CD4-positive, alpha-beta T cell (primary cell): ENCODE measurements around the gene C22orf39. TPM values are rescaled to one million over a fixed set of nuclear protein-coding genes. Genes with fewer than 3 reads are reported as not detected.
A peak's percentile ranks its signal among the peaks of the same experiment; 100 is the strongest.

Experiments used
- ATAC-seq: fragments of 200-7000 bp; cut with Tn5 transposase; one replicate; pipeline ENCODE4 v1.10.0; 2022; ENCODE audit warnings: mild to moderate bottlenecking; ENCODE audit not compliant: poor library complexity
- CTCF ChIA-PET: fragments of 350-600 bp; sonication (Branson Sonifier 250); formaldehyde crosslinking; loops from one replicate; lab custom pipeline; 2021; ENCODE audit warnings: antibody characterized with exemption, inconsistent platforms; lab: Charles Lee
- POLR2A ChIA-PET: fragments of 350-600 bp; sonication (Branson Sonifier 250); formaldehyde crosslinking; loops from one replicate; lab custom pipeline; 2021; ENCODE audit warnings: antibody characterized with exemption, inconsistent platforms; lab: Charles Lee
- DNase-seq, 14 experiments: peaks; one replicate each; pipeline ENCODE4 v3.0.0-alpha.2; 2013 to 2020; ENCODE audit warnings: mixed read lengths in 2 of 14
- H3K27ac ChIP-seq, 2 donors: one replicate each; pipeline versions ENCODE4 v1.5.1 to v1.7.0; 2013; ENCODE audit warnings: low read length in 2 of 2, low read depth in 1 of 2, mild to moderate bottlenecking in 1 of 2
- H3K27me3 ChIP-seq, 2 experiments: 1 replicate in 1 of 2; 2 replicates in 1 of 2; pipeline versions ENCODE4 v1.6.1 to v1.7.0; 2013; ENCODE audit warnings: low read length in 2 of 2, control low read depth in 1 of 2, mild to moderate bottlenecking in 1 of 2, moderate library complexity in 1 of 2; ENCODE audit not compliant: insufficient read depth in 2 of 2, control insufficient read depth in 1 of 2
- H3K36me3 ChIP-seq: one replicate; pipeline ENCODE4 v1.6.1; 2013; ENCODE audit warnings: low read length, control low read depth; ENCODE audit not compliant: insufficient read depth
- H3K4me1 ChIP-seq: one replicate; pipeline ENCODE4 v1.6.1; 2013; ENCODE audit warnings: low read length, control low read depth; ENCODE audit not compliant: insufficient read depth
- H3K4me3 ChIP-seq: one replicate; pipeline ENCODE4 v1.5.1; 2013; ENCODE audit warnings: mild to moderate bottlenecking, low read length, moderate library complexity
- H3K9me3 ChIP-seq, 2 experiments: 1 replicate in 1 of 2; 2 replicates in 1 of 2; pipeline versions ENCODE4 v1.6.1 to v1.7.0; 2013; ENCODE audit warnings: low read length in 2 of 2, mild to moderate bottlenecking in 2 of 2, control low read depth in 1 of 2, moderate library complexity in 1 of 2; ENCODE audit not compliant: control insufficient read depth in 1 of 2, insufficient read depth in 1 of 2
- H3K27ac Mint-ChIP-seq: one replicate; pipeline ENCODE4 v1.8.0; 2020; ENCODE audit warnings: mixed read lengths
- H3K27me3 Mint-ChIP-seq: one replicate; pipeline ENCODE4 v1.8.0; 2021; ENCODE audit warnings: mixed read lengths
- H3K36me3 Mint-ChIP-seq: one replicate; pipeline ENCODE4 v1.8.0; 2021; ENCODE audit warnings: low read depth, mixed read lengths
- H3K4me1 Mint-ChIP-seq: one replicate; pipeline ENCODE4 v1.8.0; 2021; ENCODE audit warnings: low read depth, mixed read lengths
- H3K4me3 Mint-ChIP-seq: one replicate; pipeline ENCODE4 v1.8.0; 2020; ENCODE audit warnings: mild to moderate bottlenecking, mixed read lengths
- H3K9me3 Mint-ChIP-seq: one replicate; pipeline ENCODE4 v1.8.0; 2020; ENCODE audit warnings: mixed read lengths
- CTCF ChIP-seq: fragments of 200-600 bp; IDR thresholded peaks from one replicate; pipeline ENCODE4 v1.8.0; 2022; ENCODE audit warnings: antibody characterized with exemption, mild to moderate bottlenecking
- intact Hi-C, 2 experiments: fragments of 100-400 bp; cut with DNase I in 1 of 2; cut with micrococcal nuclease in 1 of 2; formaldehyde crosslinking; loops; one replicate each; pipeline versions ENCODE4 v1.15.1 to v1.9.0; 2023 to 2025; cut with DNase I, micrococcal nuclease
- total RNA-seq, 174 experiments: library from RNA in 2 of 174; stranded (reverse) in 2 of 174; gene quantifications; one replicate each; pipeline ENCODE4 v1.2.3 and lab custom pipeline; 2021 to 2026

Gene C22orf39
- total RNA-seq, 2 experiments from 2014 or later = 30.2 to 32.6 TPM

- H3K9me3 ChIP-seq = no peaks in the 10 kb centered on the region
- no peak overlapping the region for H3K27ac ChIP-seq
- DNase-seq (peak in 4 of 14 experiments; percentile 5 to 64 (median 52)), ATAC-seq (peak; percentile 70)
- H3K27me3 Mint-ChIP-seq = no peaks in the 10 kb centered on the region
- H3K4me3 Mint-ChIP-seq = no peak overlapping the region
- H3K27ac Mint-ChIP-seq = peak overlapping the region; percentile 47
- H3K27me3 ChIP-seq = no peaks in the 10 kb centered on the region
- intact Hi-C loops = loop anchor here (1.0 to 10.0 kb wide), 3 partner anchors 135 to 222 kb away; partner anchors contain the start of gene SEPTIN5 (in 1 of the 2)
- POLR2A ChIA-PET = interaction anchor here (1.0 to 1.4 kb wide), 3 partner anchors 16 to 134 kb away, joined by 3 to 10 read pairs (median 3); partner anchors contain the start of gene CDC45
- H3K4me3 ChIP-seq = no peak overlapping the region
- no peaks in the 10 kb centered on the region for H3K36me3 ChIP-seq
- H3K4me1 Mint-ChIP-seq = peaks cover 9% of the 10 kb centered on the region
- H3K36me3 Mint-ChIP-seq = no peaks in the 10 kb centered on the region
- TF ChIP-seq CTCF = peak; percentile 39
- CTCF ChIA-PET = interaction anchor here (3.9 kb wide), 1 partner anchor 134 kb away, joined by 22 read pairs; no protein-coding TSS in a partner anchor
- H3K4me1 ChIP-seq = no peaks in the 10 kb centered on the region
- H3K9me3 Mint-ChIP-seq = no peaks in the 10 kb centered on the region
Measured at GRCh38 chr22:19495562-19496323, 48.2 kb upstream of the C22orf39 start.

GRCh38 chr22:19494676-19495173, 47.2 kb upstream of the C22orf39 start:
- TF ChIP-seq CTCF = no peak
- DNase-seq (no peak), ATAC-seq (no peak)
- intact Hi-C loops = loop anchor here (5.0 to 10.0 kb wide), 2 partner anchors 220 to 223 kb away; partner anchors contain the start of gene SEPTIN5 (in 1 of the 2)
- Histone ChIP-seq H3K36me3 (no peaks in the 10 kb centered on the region), H3K27ac (no peak overlapping the region), H3K4me3 (no peak overlapping the region), H3K9me3 (no peaks in the 10 kb centered on the region), H3K27me3 (no peaks in the 10 kb centered on the region), H3K4me1 (no peaks in the 10 kb centered on the region)
- no peaks in the 10 kb centered on the region for H3K36me3 Mint-ChIP-seq
- ChIA-PET POLR2A (no interaction called here), CTCF (no interaction called here)
- H3K4me1 Mint-ChIP-seq = peaks cover 9% of the 10 kb centered on the region
- no peak overlapping the region for H3K4me3 Mint-ChIP-seq
- H3K9me3 Mint-ChIP-seq = no peaks in the 10 kb centered on the region
- H3K27ac Mint-ChIP-seq = no peak overlapping the region
- no peaks in the 10 kb centered on the region for H3K27me3 Mint-ChIP-seq

GRCh38 chr22:19494001-19494560, 46.6 kb upstream of the C22orf39 start:
- ATAC-seq (no peak), DNase-seq (no peak)
- H3K27ac Mint-ChIP-seq = no peak overlapping the region

More at GRCh38 chr22:19494001-19494560, 46.6 kb upstream of the C22orf39 start:
- no peak overlapping the region for H3K4me3 Mint-ChIP-seq
- intact Hi-C loops = loop anchor here in 1 of 2 experiments (10.0 kb wide), 1 partner anchor 221 kb away; the partner anchor contains the start of gene SEPTIN5
- Histone ChIP-seq H3K36me3 (no peaks in the 10 kb centered on the region), H3K27ac (no peak overlapping the region), H3K9me3 (no peaks in the 10 kb centered on the region), H3K4me3 (no peak overlapping the region), H3K27me3 (no peaks in the 10 kb centered on the region), H3K4me1 (no peaks in the 10 kb centered on the region)
- ChIA-PET POLR2A (no interaction called here), CTCF (interaction anchor here (1.5 kb wide), 1 partner anchor 136 kb away, joined by 4 read pairs; no protein-coding TSS in a partner anchor)
- H3K4me1 Mint-ChIP-seq = peaks cover 9% of the 10 kb centered on the region
- TF ChIP-seq CTCF = no peak
- no peaks in the 10 kb centered on the region for H3K27me3 Mint-ChIP-seq
- H3K36me3 Mint-ChIP-seq = no peaks in the 10 kb centered on the region
- no peaks in the 10 kb centered on the region for H3K9me3 Mint-ChIP-seq
